GM12891 (cell line): ENCODE measurements around the gene SRGAP3.

Experiments used
- PAX5 ChIP-seq: IDR thresholded peaks from 2 replicates; pipeline ENCODE4 v1.6.1; 2011; ENCODE audit warnings: low read length, moderate library complexity, mild to moderate bottlenecking; ENCODE audit not compliant: insufficient read depth, severe bottlenecking
- POLR2A ChIP-seq: IDR thresholded peaks from 2 replicates; pipeline ENCODE4 v1.6.1; 2011; ENCODE audit warnings: low read depth, low read length, control low read depth
- TAF1 ChIP-seq: IDR thresholded peaks from 2 replicates; pipeline ENCODE4 v1.6.1; 2011; ENCODE audit warnings: low read depth, low read length, control low read depth

GRCh38 chr3:9133656-9134055, 115.8 kb downstream of the SRGAP3 start:
- no peak for TF ChIP-seq POLR2A
- TF ChIP-seq PAX5 = no peak
- no peak for TF ChIP-seq TAF1
